DND-41 (cell line): Measurements from ENCODE around the gene PPP1R1B.

Source experiments
- ATAC-seq: fragments of 200-7000 bp; cut with Tn5 transposase; 3 replicates; pipeline ENCODE4 v1.9.1; 2021; ENCODE audit warnings: low read depth; ENCODE audit not compliant: insufficient read depth
- DNase-seq: peaks from one replicate; pipeline ENCODE4 v3.0.0-alpha.2; 2020
- H2AFZ ChIP-seq: 2 replicates; pipeline ENCODE4 v1.6.0; 2012; ENCODE audit warnings: low read depth, low read length
- H3K27ac ChIP-seq: 2 replicates; pipeline ENCODE4 v1.5.1; 2012; ENCODE audit warnings: low read length, inconsistent platforms
- H3K27me3 ChIP-seq: fragments of 200-600 bp; sonication (generic); 2 replicates; pipeline ENCODE4 v1.6.0; 2012; ENCODE audit warnings: low read length, mild to moderate bottlenecking, inconsistent platforms; ENCODE audit not compliant: insufficient read depth, poor library complexity
- H3K36me3 ChIP-seq: 2 replicates; pipeline ENCODE4 v1.5.1; 2012; ENCODE audit warnings: low read length, inconsistent platforms; ENCODE audit not compliant: insufficient read depth
- H3K4me1 ChIP-seq: 2 replicates; pipeline ENCODE4 v1.5.1; 2012; ENCODE audit warnings: mild to moderate bottlenecking, low read length; ENCODE audit not compliant: insufficient read depth
- H3K4me2 ChIP-seq: 2 replicates; pipeline ENCODE4 v1.6.0; 2012; ENCODE audit warnings: mild to moderate bottlenecking, moderate library complexity, low read length, inconsistent platforms; ENCODE audit not compliant: insufficient read depth
- H3K4me3 ChIP-seq, 2 experiments: fragments of 200-600 bp in 1 of 2; shearing (Covaris generic) in 1 of 2; 2 replicates each; pipeline ENCODE4 v1.5.1; 2012 to 2016; ENCODE audit warnings: inconsistent platforms in 2 of 2, low read length in 2 of 2, mild to moderate bottlenecking in 2 of 2, low read depth in 1 of 2, moderate library complexity in 1 of 2
- H3K79me2 ChIP-seq: 2 replicates; pipeline ENCODE4 v1.6.0; 2012; ENCODE audit warnings: low read length, inconsistent platforms; ENCODE audit not compliant: insufficient read depth
- H3K9ac ChIP-seq: 2 replicates; pipeline ENCODE4 v1.6.0; 2012; ENCODE audit warnings: low read depth, mild to moderate bottlenecking, inconsistent platforms, low read length, moderate library complexity
- H3K9me3 ChIP-seq: 2 replicates; pipeline ENCODE4 v1.5.1; 2012; ENCODE audit warnings: low read length, moderate library complexity, mild to moderate bottlenecking, inconsistent platforms; ENCODE audit not compliant: insufficient read depth, severe bottlenecking
- H4K20me1 ChIP-seq: 2 replicates; pipeline ENCODE4 v1.6.0; 2012; ENCODE audit warnings: low read length; ENCODE audit not compliant: insufficient read depth
- EZH2 ChIP-seq: IDR thresholded peaks from 3 replicates; pipeline ENCODE4 v1.6.1; 2012; ENCODE audit warnings: borderline replicate concordance, low read depth, mild to moderate bottlenecking, moderate library complexity, low read length, inconsistent platforms; ENCODE audit not compliant: severe bottlenecking
- TF ChIP-seq, protein P1 (sequence below): IDR thresholded peaks from 2 replicates; pipeline ENCODE4 v1.5.1; 2012; ENCODE audit warnings: borderline replicate concordance, low read length, moderate library complexity, mild to moderate bottlenecking; ENCODE audit not compliant: poor library complexity, severe bottlenecking; ENCODE audit errors: extremely low read depth

Gene PPP1R1B

DNA sequence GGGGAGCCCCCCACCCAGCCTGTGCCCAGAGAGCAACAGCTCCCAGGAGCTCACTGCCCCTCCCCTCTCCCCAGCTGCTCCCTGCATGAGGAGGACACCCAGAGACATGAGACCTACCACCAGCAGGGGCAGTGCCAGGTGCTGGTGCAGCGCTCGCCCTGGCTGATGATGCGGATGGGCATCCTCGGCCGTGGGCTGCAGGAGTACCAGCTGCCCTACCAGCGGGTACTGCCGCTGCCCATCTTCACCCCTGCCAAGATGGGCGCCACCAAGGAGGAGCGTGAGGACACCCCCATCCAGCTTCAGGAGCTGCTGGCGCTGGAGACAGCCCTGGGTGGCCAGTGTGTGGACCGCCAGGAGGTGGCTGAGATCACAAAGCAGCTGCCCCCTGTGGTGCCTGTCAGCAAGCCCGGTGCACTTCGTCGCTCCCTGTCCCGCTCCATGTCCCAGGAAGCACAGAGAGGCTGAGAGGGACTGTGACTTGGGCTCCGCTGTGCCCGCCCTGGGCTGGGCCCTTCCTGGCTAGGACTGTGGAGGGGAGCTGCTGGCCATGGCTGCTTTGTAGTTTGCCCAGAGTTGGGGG lies 39.0 kb downstream of the PPP1R1B start:
- peak; percentile 17 for DNase-seq
- Histone ChIP-seq H3K4me1 (no peaks in the 10 kb centered on the region), H2AFZ (no peak overlapping the region)

DNA sequence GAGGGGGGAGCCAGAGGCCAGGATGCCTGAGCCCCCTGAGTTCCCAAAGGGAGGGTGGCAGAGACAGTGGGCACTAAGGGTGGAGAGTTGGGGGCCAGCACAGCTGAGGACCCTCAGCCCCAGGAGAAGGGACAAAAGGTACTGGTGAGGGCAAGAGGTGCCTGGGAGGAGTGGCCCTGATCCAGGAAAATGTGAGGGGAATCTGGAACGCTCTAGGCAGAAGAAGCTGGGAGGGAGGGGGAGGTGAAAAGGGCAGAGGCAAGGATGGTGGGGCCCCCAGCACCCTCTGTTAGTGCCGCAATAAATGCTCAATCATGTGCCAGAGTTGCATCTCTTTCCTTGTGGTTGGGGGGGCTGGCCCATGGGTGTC lies 39.5 kb downstream of the PPP1R1B start:
- Histone ChIP-seq H3K36me3 (peaks cover 19% of the 10 kb centered on the region), H3K9ac (no peak overlapping the region), H3K4me3 (no peak overlapping the region), H3K4me2 (no peak overlapping the region), H3K4me1 (no peaks in the 10 kb centered on the region), H2AFZ (no peak overlapping the region), H3K79me2 (no peaks in the 10 kb centered on the region), H3K9me3 (no peaks in the 10 kb centered on the region), H4K20me1 (peaks cover 17% of the 10 kb centered on the region; the same call in 1 of the 2 replicates), H3K27ac (no peak overlapping the region), H3K27me3 (no peaks in the 10 kb centered on the region)
- ATAC-seq (no peak), DNase-seq (no peak)
- TF ChIP-seq, protein P1, sequence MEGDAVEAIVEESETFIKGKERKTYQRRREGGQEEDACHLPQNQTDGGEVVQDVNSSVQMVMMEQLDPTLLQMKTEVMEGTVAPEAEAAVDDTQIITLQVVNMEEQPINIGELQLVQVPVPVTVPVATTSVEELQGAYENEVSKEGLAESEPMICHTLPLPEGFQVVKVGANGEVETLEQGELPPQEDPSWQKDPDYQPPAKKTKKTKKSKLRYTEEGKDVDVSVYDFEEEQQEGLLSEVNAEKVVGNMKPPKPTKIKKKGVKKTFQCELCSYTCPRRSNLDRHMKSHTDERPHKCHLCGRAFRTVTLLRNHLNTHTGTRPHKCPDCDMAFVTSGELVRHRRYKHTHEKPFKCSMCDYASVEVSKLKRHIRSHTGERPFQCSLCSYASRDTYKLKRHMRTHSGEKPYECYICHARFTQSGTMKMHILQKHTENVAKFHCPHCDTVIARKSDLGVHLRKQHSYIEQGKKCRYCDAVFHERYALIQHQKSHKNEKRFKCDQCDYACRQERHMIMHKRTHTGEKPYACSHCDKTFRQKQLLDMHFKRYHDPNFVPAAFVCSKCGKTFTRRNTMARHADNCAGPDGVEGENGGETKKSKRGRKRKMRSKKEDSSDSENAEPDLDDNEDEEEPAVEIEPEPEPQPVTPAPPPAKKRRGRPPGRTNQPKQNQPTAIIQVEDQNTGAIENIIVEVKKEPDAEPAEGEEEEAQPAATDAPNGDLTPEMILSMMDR = no peak
- TF ChIP-seq EZH2 = no peak

More for the DNA sequence above, 39.0 kb downstream of the PPP1R1B start:
- H3K27ac ChIP-seq = no peak overlapping the region
- no peaks in the 10 kb centered on the region for H3K27me3 ChIP-seq
- no peak overlapping the region for H3K4me2 ChIP-seq
- peak; percentile 54 for ATAC-seq
- H3K36me3 ChIP-seq = peaks cover 24% of the 10 kb centered on the region
- no peaks in the 10 kb centered on the region for H3K9me3 ChIP-seq
- H3K79me2 ChIP-seq = no peaks in the 10 kb centered on the region
- H4K20me1 ChIP-seq = peaks cover 17% of the 10 kb centered on the region; the same call in 1 of the 2 replicates
- H3K4me3 ChIP-seq = no peak overlapping the region
- no peak overlapping the region for H3K9ac ChIP-seq
- TF ChIP-seq, protein P1 = no peak
- TF ChIP-seq EZH2 = no peak

DNA sequence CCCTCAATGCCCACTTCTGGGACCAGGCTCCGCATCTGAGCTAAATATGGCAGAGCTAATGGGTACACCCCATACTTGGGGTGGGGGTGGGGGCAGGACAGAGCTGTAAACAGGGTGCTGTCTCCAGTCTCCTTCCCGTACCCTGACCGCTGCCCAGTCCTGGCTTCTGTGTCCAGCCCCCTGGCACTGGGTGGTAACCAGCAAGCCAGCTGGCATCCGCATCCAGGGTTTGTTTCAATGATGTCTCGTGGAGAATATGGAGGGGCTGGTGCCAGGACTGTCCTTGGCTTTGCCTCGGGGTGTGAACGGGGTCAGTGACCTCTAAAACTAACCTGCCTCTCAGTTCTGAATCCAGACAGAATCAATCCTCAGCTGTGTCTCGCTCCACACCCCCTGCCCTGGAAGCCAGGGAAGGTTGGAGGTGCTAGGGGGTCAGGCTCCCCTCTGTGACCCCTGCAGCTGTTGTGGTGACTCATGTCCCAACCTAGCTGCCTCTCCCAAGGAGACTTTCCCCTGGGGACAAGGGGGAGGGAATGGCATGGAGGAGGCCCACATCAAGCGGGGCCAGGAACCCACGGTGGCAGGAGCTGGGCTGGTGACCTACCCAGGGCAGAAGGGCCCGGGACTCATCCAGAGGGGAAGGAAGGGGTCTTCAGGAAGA lies 40.0 kb downstream of the PPP1R1B start:
- peaks cover 13% of the 10 kb centered on the region; the same call in 1 of the 2 replicates for H4K20me1 ChIP-seq
- no peaks in the 10 kb centered on the region for H3K79me2 ChIP-seq
- no peaks in the 10 kb centered on the region for H3K9me3 ChIP-seq
- no peak for ATAC-seq
- no peak for DNase-seq
- H3K27me3 ChIP-seq = no peaks in the 10 kb centered on the region
- no peak overlapping the region for H3K9ac ChIP-seq
- H3K4me1 ChIP-seq = no peaks in the 10 kb centered on the region
- TF ChIP-seq EZH2 = no peak
- TF ChIP-seq, protein P1 = no peak
- H3K27ac ChIP-seq = no peak overlapping the region
- no peak overlapping the region for H2AFZ ChIP-seq
- H3K4me3 ChIP-seq = no peak overlapping the region
- peaks cover 14% of the 10 kb centered on the region for H3K36me3 ChIP-seq
- no peak overlapping the region for H3K4me2 ChIP-seq
